GM20000 (cell line): ENCODE data around the gene SMTNL2.

ENCODE experiments used
- DNase-seq: peaks from one replicate; pipeline ENCODE4 v3.0.0; 2012; ENCODE audit warnings: low spot score
- TF ChIP-seq, protein P1 (sequence below): IDR thresholded peaks from 2 replicates; pipeline ENCODE4 v1.5.1; 2012; ENCODE audit warnings: mild to moderate bottlenecking, control low read depth; ENCODE audit errors: extremely low read depth, missing control alignments

The SMTNL2 gene

DNA sequence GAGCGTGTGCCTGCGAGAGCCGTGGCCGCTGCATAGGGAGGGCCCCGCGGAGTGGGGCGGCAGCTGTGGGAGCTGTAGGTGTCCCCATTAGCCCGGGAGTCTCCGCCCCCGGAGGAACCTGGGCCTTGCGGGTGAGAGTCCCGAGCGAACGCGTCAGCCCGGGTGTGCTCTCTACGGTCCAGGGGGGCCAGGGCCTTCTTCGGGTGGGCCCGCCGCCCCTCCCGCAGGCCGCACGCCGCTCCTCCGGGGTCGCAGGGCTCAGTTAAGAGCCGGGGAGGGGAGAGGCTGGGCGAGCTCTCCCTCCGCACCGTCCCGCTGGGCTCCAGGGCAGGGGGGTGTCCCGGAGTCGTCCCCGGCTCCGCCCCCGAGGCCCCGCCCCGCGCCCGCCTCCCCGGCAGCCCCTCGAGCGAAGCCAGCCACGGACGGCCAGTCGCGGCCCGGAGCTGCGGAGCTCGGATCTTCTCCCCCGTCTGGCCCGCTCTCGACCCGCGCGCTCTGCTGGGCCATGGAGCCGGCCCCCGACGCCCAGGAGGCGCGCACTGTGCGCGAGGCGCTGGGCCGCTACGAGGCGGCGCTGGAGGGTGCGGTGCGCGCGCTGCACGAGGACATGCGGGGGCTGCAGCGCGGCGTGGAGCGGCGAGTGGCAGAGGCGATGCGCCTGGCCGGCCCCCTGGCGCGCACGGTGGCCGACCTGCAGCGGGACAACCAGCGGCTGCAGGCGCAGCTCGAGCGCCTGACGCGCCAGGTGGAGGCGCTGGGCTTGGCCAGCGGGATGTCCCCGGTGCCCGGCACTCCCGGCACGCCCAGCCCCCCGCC lies at the start of gene SMTNL2:
Gene SMTNL2 (plus strand): TSS at position 429 of the 816 bp plus-strand sequence. CDS start 77 bp downstream, at position 506.
- DNase-seq = peak; percentile 69
- TF ChIP-seq, protein P1, sequence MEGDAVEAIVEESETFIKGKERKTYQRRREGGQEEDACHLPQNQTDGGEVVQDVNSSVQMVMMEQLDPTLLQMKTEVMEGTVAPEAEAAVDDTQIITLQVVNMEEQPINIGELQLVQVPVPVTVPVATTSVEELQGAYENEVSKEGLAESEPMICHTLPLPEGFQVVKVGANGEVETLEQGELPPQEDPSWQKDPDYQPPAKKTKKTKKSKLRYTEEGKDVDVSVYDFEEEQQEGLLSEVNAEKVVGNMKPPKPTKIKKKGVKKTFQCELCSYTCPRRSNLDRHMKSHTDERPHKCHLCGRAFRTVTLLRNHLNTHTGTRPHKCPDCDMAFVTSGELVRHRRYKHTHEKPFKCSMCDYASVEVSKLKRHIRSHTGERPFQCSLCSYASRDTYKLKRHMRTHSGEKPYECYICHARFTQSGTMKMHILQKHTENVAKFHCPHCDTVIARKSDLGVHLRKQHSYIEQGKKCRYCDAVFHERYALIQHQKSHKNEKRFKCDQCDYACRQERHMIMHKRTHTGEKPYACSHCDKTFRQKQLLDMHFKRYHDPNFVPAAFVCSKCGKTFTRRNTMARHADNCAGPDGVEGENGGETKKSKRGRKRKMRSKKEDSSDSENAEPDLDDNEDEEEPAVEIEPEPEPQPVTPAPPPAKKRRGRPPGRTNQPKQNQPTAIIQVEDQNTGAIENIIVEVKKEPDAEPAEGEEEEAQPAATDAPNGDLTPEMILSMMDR = no peak

DNA sequence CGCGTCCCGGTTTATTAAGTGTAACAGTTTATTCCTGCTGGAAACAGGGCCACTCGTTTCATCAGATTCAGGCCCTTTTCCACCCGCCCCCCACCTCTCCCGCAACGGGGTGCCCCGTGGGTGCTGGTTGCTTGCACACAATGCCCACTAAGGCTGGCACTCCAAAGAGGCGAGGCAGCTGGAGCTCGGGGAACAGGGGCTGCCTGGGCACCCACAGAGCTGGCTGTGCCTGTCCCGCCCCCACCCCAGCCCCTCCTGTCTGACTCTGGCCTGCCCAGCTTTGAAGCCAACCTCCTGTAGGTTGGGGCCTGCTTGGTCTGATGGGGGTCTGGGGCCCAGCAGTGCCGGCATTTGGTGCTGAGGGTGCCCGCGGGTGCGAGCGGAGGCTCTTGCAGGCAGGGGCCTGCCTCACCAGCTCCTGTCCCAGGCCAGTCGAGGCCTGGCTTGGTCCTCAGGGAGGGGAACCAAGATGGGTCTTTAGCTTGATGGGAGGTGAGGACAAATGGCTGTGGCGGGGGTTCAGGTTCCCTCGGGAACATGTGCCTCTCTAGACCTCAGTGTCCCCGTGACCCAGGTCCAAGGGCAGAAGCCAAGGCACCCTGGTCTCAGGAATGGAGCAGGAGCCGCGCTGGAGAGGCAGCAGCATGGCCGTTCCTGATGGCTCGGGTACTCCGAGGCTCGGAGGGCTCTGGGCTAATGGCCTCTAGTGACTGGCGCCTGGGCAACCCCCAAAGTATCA lies 49.2 kb upstream of the SMTNL2 start:
- no peak for DNase-seq
- TF ChIP-seq, protein P1 = no peak

DNA sequence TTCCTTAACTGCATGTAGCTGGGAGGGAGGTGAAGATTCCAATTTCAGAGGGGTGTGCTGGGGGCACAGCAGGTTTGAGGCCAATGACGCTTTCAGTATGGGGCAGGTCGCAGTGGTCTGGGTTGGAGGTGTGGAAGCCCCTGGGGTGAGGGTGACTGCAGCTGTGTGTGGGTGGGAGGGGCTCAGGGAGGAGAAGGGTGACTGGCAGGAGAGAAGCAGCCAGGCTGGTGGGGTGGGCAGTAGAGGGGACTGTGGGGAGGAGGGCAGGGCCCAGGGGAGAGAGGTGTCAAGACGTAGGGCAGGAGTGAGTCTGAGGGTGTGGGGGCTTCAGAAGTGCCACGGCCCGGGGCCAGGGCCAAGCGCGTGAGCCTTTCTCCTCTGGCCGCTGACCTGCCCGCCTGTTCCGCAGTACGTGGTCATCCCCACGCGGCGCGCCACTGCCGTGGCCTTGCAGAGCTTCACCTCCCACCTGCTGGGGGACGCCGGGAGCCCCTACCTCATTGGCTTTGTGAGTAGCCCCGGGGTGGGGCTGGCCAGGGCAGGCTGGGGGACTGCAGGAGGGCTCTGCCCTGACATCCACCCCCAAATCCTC lies 48.6 kb upstream of the SMTNL2 start:
- TF ChIP-seq, protein P1 = no peak
- no peak for DNase-seq

DNA sequence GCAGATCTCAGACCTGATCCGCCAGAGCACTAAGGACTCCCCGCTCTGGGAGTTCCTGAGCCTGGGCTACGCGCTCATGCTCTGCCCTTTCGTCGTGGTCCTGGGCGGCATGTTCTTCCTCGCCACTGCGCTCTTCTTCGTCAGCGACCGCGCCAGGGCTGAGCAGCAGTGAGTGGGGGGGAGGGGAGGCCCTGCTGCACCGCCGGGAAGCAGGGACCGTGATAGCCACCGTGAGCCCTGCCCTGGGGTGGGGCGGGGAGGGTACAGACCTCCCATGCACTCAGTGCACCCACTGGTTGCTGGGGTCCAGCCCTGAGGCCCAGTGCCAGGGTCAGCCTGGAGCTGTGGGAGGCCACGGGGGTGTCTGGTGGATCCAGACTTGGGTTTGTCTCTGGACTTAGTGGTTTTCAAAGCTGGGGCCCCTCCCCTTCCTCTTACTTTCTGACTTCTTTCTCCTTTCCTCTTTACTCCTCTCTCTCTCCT lies 48.0 kb upstream of the SMTNL2 start:
- no peak for DNase-seq
- TF ChIP-seq, protein P1 = no peak

DNA sequence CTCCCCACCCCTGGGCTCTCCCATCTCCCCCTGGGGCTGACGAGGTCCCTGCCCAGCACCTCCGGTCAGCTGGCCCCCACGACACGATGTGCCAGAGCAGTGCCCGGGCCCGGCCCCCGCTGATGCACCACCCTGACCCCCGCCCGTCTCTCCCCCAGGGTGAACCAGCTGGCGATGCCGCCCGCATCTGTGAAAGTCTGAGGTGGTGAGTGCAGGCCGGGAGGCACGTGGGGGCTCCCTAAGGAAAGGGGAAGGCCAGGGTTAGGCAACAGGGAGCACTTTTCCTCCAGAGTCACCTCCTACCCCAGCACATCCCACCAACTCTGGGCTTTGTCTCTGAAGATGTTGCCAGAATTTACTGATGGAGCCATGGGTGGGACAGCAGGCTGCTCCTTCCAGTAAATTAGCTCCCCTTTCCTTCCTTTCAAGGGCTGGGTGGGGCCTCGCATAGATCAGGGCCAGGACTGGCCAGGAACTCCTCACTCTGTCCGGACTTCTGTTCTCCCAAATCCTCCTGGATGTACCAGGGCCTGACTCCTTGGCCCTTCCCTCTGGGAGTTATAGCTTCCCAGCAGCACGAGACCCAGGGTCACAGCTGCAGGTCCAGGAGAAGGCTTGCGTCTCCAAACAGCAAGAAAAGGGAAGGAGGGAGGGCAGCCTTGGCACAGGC lies 47.5 kb upstream of the SMTNL2 start:
- TF ChIP-seq, protein P1 = no peak
- DNase-seq = no peak

DNA sequence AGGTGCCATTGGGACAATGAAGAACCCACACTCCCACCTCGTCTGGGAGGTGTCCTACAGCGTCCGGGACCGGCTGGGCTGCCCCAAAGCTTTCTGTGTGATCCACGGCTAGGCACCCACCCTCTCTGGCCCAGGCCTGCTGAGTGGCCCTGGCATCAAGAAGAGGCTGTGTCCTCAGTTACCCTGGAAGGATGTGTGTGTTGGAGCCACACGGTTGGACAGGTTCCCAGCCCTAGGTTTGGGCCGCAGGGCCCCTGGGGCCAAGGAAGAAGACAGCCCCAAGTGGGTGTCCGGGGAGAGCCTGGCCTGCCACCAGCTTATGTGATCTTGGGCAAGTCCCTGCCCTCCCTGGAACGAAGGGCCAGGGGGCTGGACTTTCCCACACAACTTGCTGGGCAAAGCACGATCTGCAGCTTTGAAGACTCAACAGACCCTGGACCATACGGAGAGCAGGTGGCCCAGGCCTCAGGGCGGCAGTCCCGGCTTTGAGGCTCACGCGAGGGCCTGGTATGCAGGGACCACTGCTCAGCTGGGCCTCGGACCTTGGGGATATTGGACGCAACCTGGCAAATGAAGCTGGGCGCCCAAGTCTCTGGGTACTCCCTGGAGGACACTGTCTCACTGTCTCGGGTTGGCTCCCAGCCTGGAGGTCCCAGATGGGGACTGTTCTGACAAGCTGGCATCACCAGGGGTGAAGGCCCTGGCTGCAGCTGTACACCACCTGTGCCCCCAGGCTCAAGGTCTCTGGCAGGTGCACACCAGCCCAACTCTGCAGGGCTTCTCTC lies 46.7 kb upstream of the SMTNL2 start:
- TF ChIP-seq, protein P1 = no peak
- DNase-seq = no peak
